Keratinocyte (primary cell): ENCODE data around the gene YDJC. TPM values are rescaled to one million over a fixed set of nuclear protein-coding genes. Genes with fewer than 3 reads are reported as not detected.

Source experiments
- DNase-seq: peaks from one replicate; pipeline ENCODE4 v3.0.0-alpha.2; 2011; ENCODE audit warnings: low read depth, missing footprints, low spot score
- FAIRE-seq: peaks from 2 replicates; lab custom pipeline; 2011; peaks lifted over from hg19 to GRCh38; lab: Jason Lieb, UNC
- H2AFZ ChIP-seq: 2 replicates; pipeline ENCODE4 v1.6.0; 2012; ENCODE audit warnings: low read length, control low read depth, inconsistent platforms; ENCODE audit not compliant: control insufficient read depth
- H3K27ac ChIP-seq: 2 replicates; pipeline ENCODE4 v1.5.1; 2011; ENCODE audit warnings: low read length; ENCODE audit not compliant: control insufficient read depth, insufficient read depth
- H3K27me3 ChIP-seq: 3 replicates; pipeline ENCODE4 v1.6.0; 2011; ENCODE audit warnings: low read length; ENCODE audit not compliant: control insufficient read depth, insufficient read depth; ENCODE audit errors: extremely low read depth
- H3K36me3 ChIP-seq, 2 experiments: 2 replicates in 1 of 2; 3 replicates in 1 of 2; pipeline ENCODE4 v1.5.1; 2011; ENCODE audit warnings: low read length in 2 of 2, mild to moderate bottlenecking in 1 of 2; ENCODE audit not compliant: control insufficient read depth in 2 of 2, insufficient read depth in 2 of 2; ENCODE audit errors: extremely low read depth in 1 of 2
- H3K4me1 ChIP-seq: 3 replicates; pipeline ENCODE4 v1.5.1; 2011; ENCODE audit warnings: low read length; ENCODE audit not compliant: control insufficient read depth, insufficient read depth; ENCODE audit errors: extremely low read depth
- H3K4me2 ChIP-seq: 3 replicates; pipeline ENCODE4 v1.6.0; 2011; ENCODE audit warnings: low read depth, low read length; ENCODE audit not compliant: control insufficient read depth, insufficient read depth; ENCODE audit errors: extremely low read depth
- H3K4me3 ChIP-seq, 3 experiments: fragments of 200-600 bp in 1 of 3; sonication (generic) in 1 of 3; 2 replicates in 2 of 3; 3 replicates in 1 of 3; pipeline ENCODE4 v1.5.1; 2011 to 2016; ENCODE audit warnings: low read length in 3 of 3, mild to moderate bottlenecking in 3 of 3, control low read depth in 2 of 3, inconsistent platforms in 1 of 3, low read depth in 1 of 3, mixed read lengths in 1 of 3, mixed run types in 1 of 3, moderate library complexity in 1 of 3; ENCODE audit not compliant: control insufficient read depth in 2 of 3, insufficient read depth in 2 of 3; ENCODE audit errors: extremely low read depth in 1 of 3
- H3K79me2 ChIP-seq: 2 replicates; pipeline ENCODE4 v1.6.0; 2012; ENCODE audit warnings: low read length; ENCODE audit not compliant: control insufficient read depth, insufficient read depth
- H3K9ac ChIP-seq: 3 replicates; pipeline ENCODE4 v1.6.0; 2011; ENCODE audit warnings: low read length; ENCODE audit not compliant: control insufficient read depth, insufficient read depth; ENCODE audit errors: extremely low read depth
- H3K9me1 ChIP-seq: 3 replicates; pipeline ENCODE4 v1.6.0; 2011; ENCODE audit warnings: low read length; ENCODE audit not compliant: control insufficient read depth, insufficient read depth; ENCODE audit errors: extremely low read depth
- H3K9me3 ChIP-seq: 2 replicates; pipeline ENCODE4 v1.5.1; 2012; ENCODE audit warnings: low read depth, low read length; ENCODE audit not compliant: control insufficient read depth
- H4K20me1 ChIP-seq: 3 replicates; pipeline ENCODE4 v1.6.0; 2011; ENCODE audit warnings: low read length; ENCODE audit not compliant: control insufficient read depth, insufficient read depth; ENCODE audit errors: extremely low read depth
- EZH2 ChIP-seq: IDR thresholded peaks from one replicate; pipeline ENCODE4 v1.6.1; 2012; ENCODE audit warnings: inconsistent platforms, mild to moderate bottlenecking, low read length, moderate library complexity
- dilution Hi-C: fragments of 300-500 bp; cut with MboI; formaldehyde crosslinking; loops from one replicate; pipeline ENCODE4 v1.7.0; 2020; ENCODE audit warnings: low sequenced_read_pairs; ENCODE audit not compliant: extremely low pct_ligation_motif_present
- polyA plus RNA-seq, 5 experiments: library from polyadenylated mRNA; depleted of rRNA in 3 of 5; stranded (reverse) in 3 of 5; stranded (forward) in 1 of 5; unstranded in 1 of 5; fragments of >200 nt; gene quantifications; 1 replicate in 1 of 5; 2 replicates in 3 of 5; 3 replicates in 1 of 5; pipeline versions ENCODE4 v1.2.1 to v1.2.3, GENCODE V29; 2011 to 2012; ENCODE audit warnings: missing spikeins in 2 of 5, low read depth in 1 of 5, low replicate concordance in 1 of 5
- TF ChIP-seq, protein P1 (sequence below), 3 experiments: IDR thresholded peaks in 1 of 3; conservative IDR thresholded peaks in 1 of 3; optimal IDR thresholded peaks in 1 of 3; 2 replicates in 2 of 3; 3 replicates in 1 of 3; pipeline versions ENCODE3 to v1.5.1; 2011; ENCODE audit warnings: low read length in 3 of 3, mild to moderate bottlenecking in 3 of 3, moderate library complexity in 2 of 3, control low read depth in 1 of 3, inconsistent platforms in 1 of 3; ENCODE audit not compliant: insufficient read depth in 2 of 3; ENCODE audit errors: extremely low read depth in 1 of 3

YDJC gene
- polyA plus RNA-seq, 1 donor (not counting 4 experiments of a cell fraction or from before 2014, with no cell fraction given) = 18.2 TPM

DNA sequence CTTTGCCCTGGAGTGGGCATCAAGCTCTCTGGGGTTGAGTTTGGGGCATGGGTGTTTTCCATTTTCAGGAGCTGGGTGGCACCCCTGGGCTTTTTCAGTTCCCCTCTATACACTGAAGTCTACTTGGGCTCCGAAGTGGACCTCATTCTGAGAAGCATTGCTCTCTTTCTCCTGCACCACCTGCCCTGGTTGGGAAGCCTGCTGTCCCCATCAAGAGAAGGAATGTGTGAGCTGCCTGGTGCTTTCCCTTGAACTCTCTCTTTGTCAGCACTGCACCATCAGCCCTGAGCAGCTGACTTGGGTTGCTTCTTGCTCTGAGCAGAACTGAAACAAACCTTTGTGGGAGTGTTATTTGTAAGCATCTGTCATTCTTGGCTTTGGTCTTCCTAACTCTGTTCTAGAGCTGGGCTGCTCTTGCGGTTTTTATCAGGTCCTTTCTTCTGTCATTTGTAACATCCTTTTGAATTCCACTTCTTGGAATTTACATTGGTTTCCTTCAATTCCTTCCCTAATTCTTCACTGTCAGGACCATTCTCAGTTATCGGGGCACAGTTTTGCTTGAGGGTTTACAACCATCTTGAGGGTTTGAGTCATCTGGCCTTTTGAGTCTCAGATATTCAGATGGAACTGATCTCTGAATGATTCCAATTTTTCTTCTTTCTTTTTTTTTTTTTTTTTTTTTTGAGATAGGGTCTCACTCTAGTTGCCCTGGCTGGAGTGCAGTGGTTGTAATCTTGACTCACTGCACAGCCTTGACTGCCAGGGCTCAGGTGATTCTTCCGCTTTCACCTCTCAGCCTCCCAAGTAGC is 41.8 kb downstream of the YDJC start:
- Histone ChIP-seq H3K4me3 (no peak overlapping the region), H4K20me1 (peaks cover 53% of the 10 kb centered on the region), H2AFZ (no peak overlapping the region), H3K27ac (no peak overlapping the region), H3K9ac (no peak overlapping the region), H3K36me3 (peaks cover 10 to 26% of the 10 kb centered on the region in 2 experiments), H3K9me3 (no peaks in the 10 kb centered on the region), H3K27me3 (no peaks in the 10 kb centered on the region), H3K4me2 (no peak overlapping the region), H3K79me2 (peaks cover 97% of the 10 kb centered on the region), H3K9me1 (peaks cover 16% of the 10 kb centered on the region), H3K4me1 (no peaks in the 10 kb centered on the region)
- DNase-seq = no peak
- TF ChIP-seq, protein P1, sequence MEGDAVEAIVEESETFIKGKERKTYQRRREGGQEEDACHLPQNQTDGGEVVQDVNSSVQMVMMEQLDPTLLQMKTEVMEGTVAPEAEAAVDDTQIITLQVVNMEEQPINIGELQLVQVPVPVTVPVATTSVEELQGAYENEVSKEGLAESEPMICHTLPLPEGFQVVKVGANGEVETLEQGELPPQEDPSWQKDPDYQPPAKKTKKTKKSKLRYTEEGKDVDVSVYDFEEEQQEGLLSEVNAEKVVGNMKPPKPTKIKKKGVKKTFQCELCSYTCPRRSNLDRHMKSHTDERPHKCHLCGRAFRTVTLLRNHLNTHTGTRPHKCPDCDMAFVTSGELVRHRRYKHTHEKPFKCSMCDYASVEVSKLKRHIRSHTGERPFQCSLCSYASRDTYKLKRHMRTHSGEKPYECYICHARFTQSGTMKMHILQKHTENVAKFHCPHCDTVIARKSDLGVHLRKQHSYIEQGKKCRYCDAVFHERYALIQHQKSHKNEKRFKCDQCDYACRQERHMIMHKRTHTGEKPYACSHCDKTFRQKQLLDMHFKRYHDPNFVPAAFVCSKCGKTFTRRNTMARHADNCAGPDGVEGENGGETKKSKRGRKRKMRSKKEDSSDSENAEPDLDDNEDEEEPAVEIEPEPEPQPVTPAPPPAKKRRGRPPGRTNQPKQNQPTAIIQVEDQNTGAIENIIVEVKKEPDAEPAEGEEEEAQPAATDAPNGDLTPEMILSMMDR (optimal IDR thresholded peaks at IDR 0.05 in 1 of 3, IDR thresholded peaks at IDR 0.05 in 1 of 3, conservative IDR thresholded peaks at IDR 0.05 in 1 of 3; ENCODE audit: extremely low read depth in 1 of 3, insufficient read depth in 2 of 3, low read length in 3 of 3) = no peak
- no peak for TF ChIP-seq EZH2
- FAIRE-seq = no peak
- dilution Hi-C loops = no loop called here

DNA sequence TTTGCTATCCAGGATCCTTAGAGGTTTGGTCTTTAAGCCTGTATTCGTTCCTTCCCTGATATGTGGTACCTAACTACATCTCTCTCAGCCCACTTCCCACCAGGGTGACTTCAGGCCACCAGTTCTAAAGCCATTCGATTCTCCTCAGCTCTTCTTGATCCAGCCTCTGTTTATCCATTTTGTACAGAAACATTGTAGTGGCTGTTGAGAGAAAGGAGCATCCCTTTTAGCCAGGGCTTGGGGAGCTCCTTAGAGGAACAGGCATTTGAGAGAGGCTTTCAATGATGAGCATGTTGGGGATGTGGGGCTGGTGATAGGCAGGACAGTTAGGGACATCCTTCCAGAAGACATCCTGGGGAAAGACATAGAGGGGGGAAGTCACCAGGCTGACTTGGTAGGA is 44.4 kb downstream of the YDJC start:
- TF ChIP-seq, protein P1 (optimal IDR thresholded peaks at IDR 0.05 in 1 of 3, IDR thresholded peaks at IDR 0.05 in 1 of 3, conservative IDR thresholded peaks at IDR 0.05 in 1 of 3; ENCODE audit: extremely low read depth in 1 of 3, insufficient read depth in 2 of 3, low read length in 3 of 3) = no peak
- no peak for TF ChIP-seq EZH2
- DNase-seq (no peak), FAIRE-seq (no peak)
- H3K9me1 ChIP-seq = peaks cover 12% of the 10 kb centered on the region
- H3K4me3 ChIP-seq = no peak overlapping the region
- H3K79me2 ChIP-seq = peaks cover 97% of the 10 kb centered on the region
- no peaks in the 10 kb centered on the region for H3K4me1 ChIP-seq
- H3K36me3 ChIP-seq = peaks cover 5 to 18% of the 10 kb centered on the region in 2 experiments
- no peak overlapping the region for H2AFZ ChIP-seq
- no peaks in the 10 kb centered on the region for H3K9me3 ChIP-seq
- no peak overlapping the region for H3K9ac ChIP-seq
- H3K27ac ChIP-seq = no peak overlapping the region
- H3K4me2 ChIP-seq = no peak overlapping the region
- no peaks in the 10 kb centered on the region for H3K27me3 ChIP-seq
- H4K20me1 ChIP-seq = peaks cover 46% of the 10 kb centered on the region
- dilution Hi-C loops = no loop called here
